Progenitor cell of endocrine pancreas (in vitro differentiated cells): Measurements from ENCODE around the gene FBXL7. TPM values are rescaled to one million over a fixed set of nuclear protein-coding genes. Genes with fewer than 3 reads are reported as not detected.

Source experiments
- DNase-seq: peaks from one replicate; pipeline ENCODE4 v3.0.0; 2021; ENCODE audit warnings: low spot score; ENCODE audit not compliant: unreplicated experiment
- H3K27ac Mint-ChIP-seq: 2 replicates; pipeline ENCODE4 v1.8.0; 2021; ENCODE audit warnings: mild to moderate bottlenecking, moderate library complexity, mixed read lengths
- H3K27me3 Mint-ChIP-seq: 2 replicates; pipeline ENCODE4 v1.8.0; 2021; ENCODE audit warnings: mixed read lengths
- H3K36me3 Mint-ChIP-seq: 2 replicates; pipeline ENCODE4 v1.8.0; 2022; ENCODE audit warnings: mixed read lengths; ENCODE audit not compliant: insufficient read depth
- H3K4me1 Mint-ChIP-seq: 2 replicates; pipeline ENCODE4 v1.8.0; 2021; ENCODE audit warnings: low read depth, mixed read lengths
- H3K4me3 Mint-ChIP-seq: 2 replicates; pipeline ENCODE4 v1.8.0; 2021; ENCODE audit warnings: low read depth, mild to moderate bottlenecking, moderate library complexity, mixed read lengths
- H3K9me3 Mint-ChIP-seq: 2 replicates; pipeline ENCODE4 v1.8.0; 2021; ENCODE audit warnings: low read depth, mixed read lengths
- CTCF ChIP-seq: fragments of 200-600 bp; sonication (generic); IDR thresholded peaks from one replicate; pipeline ENCODE4 v1.5.0; 2021; ENCODE audit warnings: antibody characterized with exemption, mild to moderate bottlenecking; ENCODE audit not compliant: unreplicated experiment
- total RNA-seq: library from RNA; stranded (reverse); gene quantifications from 2 replicates; pipeline ENCODE4 v1.2.1, GENCODE V29; 2021

Gene FBXL7
- total RNA-seq, 1 donor from 2014 or later = 15.4 TPM

GRCh38 chr5:15786884-15787283, 286.9 kb downstream of the FBXL7 start:
- no peak for TF ChIP-seq CTCF
- DNase-seq = no peak
- Mint-ChIP-seq H3K4me1 (no peaks in the 10 kb centered on the region), H3K36me3 (no peaks in the 10 kb centered on the region), H3K9me3 (no peaks in the 10 kb centered on the region), H3K4me3 (no peak overlapping the region), H3K27me3 (no peaks in the 10 kb centered on the region), H3K27ac (no peak overlapping the region)

DNA sequence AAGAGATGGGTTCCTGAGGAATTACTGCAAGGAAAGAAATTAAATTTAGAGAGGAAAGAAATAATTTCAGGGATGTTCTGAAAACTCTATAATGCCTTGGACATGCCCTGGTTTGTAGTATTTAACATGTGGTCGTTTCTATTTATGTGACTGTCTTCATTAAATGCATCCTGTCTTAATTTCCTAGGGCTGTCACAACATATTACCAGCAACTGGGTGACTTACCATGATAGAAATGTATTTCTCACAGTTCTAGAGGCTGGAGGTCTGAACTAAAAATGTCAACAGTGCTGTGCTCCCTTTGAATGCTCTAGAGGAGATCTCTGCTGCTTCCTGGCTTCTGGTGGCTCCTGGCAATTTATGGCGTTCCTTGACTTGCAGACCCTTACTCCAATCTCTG, 287.7 kb downstream of the FBXL7 start:
- Mint-ChIP-seq H3K27me3 (no peaks in the 10 kb centered on the region), H3K27ac (no peak overlapping the region), H3K4me1 (no peaks in the 10 kb centered on the region), H3K36me3 (no peaks in the 10 kb centered on the region), H3K4me3 (no peak overlapping the region), H3K9me3 (no peaks in the 10 kb centered on the region)
- no peak for TF ChIP-seq CTCF
- DNase-seq = no peak

- no peaks in the 10 kb centered on the region for H3K36me3 Mint-ChIP-seq
- no peak overlapping the region for H3K27ac Mint-ChIP-seq
- TF ChIP-seq CTCF = no peak
- H3K9me3 Mint-ChIP-seq = no peaks in the 10 kb centered on the region
- no peak for DNase-seq
- no peaks in the 10 kb centered on the region for H3K27me3 Mint-ChIP-seq
- peaks cover 9% of the 10 kb centered on the region for H3K4me1 Mint-ChIP-seq
- no peak overlapping the region for H3K4me3 Mint-ChIP-seq
These were observed 289.7 kb downstream of the FBXL7 start for GRCh38 chr5:15789642-15790041.

DNA sequence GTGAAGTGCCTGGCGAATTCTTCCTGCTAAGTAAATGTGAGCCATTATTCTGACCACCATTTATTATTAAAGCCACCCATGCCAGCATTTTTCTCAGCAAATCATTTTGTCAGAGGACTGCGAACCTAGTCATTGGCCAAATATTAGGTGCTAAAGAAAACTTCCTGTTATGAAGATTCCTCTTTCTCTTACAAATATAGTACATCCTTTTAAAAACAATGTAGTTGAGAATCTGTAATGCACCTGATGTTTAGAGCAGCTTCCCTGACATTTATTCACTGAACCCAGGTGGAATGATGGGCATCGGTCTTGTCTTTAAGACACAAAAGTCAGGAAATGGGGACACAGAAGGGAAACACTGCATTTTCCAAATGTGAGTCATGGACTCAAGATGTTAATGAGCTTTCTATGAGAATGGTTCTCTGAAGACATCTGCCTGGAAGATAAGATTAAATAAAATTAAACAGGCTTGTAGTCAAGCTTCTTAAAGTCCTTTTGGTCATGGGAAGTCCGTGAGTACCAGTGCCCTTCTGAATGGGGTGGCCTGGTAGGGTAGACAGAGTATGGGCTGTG, 290.6 kb downstream of the FBXL7 start:
- DNase-seq = no peak
- no peak overlapping the region for H3K4me3 Mint-ChIP-seq
- peaks cover 14% of the 10 kb centered on the region for H3K4me1 Mint-ChIP-seq
- no peaks in the 10 kb centered on the region for H3K36me3 Mint-ChIP-seq
- H3K9me3 Mint-ChIP-seq = no peaks in the 10 kb centered on the region
- no peak for TF ChIP-seq CTCF
- no peak overlapping the region for H3K27ac Mint-ChIP-seq
- no peaks in the 10 kb centered on the region for H3K27me3 Mint-ChIP-seq

DNA sequence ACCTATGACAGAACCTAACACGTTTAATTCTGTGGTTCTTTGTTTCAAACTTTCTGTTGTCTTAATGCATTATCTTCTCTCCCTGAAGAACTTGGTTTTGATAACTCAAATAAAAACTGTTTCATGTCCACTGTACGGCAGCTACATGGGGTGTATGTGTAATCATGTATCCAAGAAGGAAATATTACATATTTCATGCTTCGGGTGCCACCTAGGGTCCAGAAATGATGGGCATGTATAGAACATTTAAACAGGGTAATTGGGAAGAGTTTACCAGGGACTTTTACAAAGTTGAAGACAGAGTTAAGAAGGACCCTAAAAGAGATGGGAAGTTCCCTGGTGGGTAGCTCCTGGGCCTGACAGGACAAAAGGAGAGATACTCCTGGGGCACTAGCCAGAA, 291.3 kb downstream of the FBXL7 start:
- no peak for TF ChIP-seq CTCF
- no peak overlapping the region for H3K4me3 Mint-ChIP-seq
- no peak overlapping the region for H3K27ac Mint-ChIP-seq
- H3K27me3 Mint-ChIP-seq = no peaks in the 10 kb centered on the region
- no peak for DNase-seq
- peaks cover 14% of the 10 kb centered on the region for H3K4me1 Mint-ChIP-seq
- H3K9me3 Mint-ChIP-seq = no peaks in the 10 kb centered on the region
- no peaks in the 10 kb centered on the region for H3K36me3 Mint-ChIP-seq
